Embryonic facial prominence (tissue), 1 donor: ENCODE data around the gene SRMS.
"Not testable (repeated sequence)": the region's sequence is repeated elsewhere in the genome, so short reads cannot be mapped to it uniquely, and the experiment has no call there.

ENCODE experiments used
- DNase-seq: peaks from one replicate; pipeline ENCODE4 v3.0.0-alpha.2; 2016; ENCODE audit errors: extremely low spot score

SRMS gene

DNA sequence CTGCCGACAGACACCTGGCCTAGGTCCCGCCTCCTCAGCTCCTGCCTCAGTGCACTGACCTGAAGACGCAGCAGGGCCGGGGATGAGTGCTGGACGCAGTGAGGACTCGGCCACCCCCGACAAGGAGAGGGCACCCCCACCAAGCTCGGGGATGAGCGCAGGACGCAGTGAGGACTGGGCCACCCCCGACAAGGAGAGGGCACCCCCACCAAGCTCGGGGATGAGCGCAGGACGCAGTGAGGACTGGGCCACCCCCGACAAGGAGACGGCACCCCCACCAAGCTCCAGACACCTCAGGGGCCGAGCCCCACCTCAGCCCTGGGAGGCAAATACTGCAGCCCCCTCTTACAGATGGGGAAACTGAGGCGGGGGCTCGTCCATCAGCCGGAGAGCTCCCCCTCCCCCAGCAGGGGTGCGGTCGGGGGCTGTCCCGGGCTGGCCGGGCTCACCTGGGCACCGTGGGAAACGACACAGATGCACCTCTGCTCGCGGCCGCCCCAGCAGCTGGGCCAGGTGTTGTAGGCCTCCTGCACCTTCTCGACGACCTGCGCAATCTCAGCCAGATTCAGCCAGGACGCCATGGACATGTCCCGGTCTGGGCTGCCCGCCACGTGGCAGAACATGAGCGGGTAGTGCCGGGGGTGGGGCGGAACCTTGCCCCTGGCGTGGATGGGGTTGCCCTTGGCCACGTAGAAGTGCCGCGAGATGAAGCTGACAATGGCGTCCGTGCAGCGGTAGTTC is 19.0 kb upstream of the SRMS start:
- DNase-seq, result no peak

DNA sequence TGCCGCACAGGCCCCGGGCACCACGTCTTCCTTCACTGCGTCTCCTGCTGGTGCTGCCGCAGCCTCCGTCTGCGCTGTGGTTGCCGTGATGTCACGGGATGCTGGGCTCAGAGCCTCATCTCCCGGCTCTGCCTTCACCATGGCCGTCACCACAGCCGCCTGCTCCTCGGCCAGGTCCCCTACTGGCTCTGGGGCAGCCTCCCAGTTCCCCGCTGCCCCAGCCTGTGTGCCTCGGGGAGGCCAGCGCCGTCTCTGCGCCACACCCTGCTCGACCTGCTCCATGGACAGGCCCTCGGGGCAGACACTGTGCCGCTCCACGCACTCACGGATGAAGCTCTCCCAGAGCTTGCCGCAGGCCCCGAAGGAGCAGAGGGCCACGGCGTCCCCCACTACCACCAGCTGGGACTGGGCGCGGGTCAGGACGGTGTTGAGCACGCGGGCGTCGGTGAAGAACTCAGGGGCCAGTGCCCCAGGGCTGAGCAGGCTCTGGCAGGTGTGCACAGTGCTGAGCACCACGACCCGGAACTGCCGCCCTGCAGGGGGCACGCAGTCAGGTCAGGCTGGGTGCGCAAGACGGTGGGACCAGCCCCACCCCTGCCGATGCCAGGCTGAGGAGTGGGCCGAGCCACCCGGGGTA is 18.3 kb upstream of the SRMS start:
- DNase-seq, result no peak

DNA sequence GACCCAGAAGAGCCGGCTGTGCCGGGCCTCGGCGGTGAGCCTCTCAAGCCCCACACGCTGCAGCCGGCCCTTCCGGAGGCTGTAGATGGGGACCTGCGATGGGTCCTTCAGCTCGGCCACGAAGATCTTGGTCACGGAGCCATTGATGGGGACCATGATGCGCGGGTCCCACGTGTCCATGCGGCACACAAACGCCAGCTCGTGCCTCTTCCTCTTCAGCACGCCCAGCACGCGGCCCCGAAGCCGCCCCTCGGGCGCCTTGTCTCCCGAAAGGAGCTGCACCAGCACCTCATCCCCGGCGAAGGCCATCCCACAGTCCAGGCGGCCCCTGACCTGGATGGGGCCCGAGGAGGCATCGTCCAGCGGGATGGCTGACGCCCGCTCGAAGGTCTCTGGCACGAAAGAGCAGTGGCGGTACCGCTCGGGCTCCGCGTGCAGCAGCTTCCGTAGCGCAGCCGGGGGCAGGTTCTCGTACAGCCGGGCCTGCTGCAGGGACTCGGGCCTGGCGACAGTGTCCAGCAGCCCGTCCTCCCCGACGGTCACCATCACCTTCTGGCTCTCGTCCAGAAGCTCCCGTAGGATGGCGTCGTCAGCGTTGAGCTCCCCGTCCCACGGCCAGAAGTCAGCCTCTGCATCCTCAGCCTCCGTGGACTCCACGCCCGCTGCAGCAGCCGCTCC is 17.6 kb upstream of the SRMS start:
- DNase-seq, result no peak

DNA sequence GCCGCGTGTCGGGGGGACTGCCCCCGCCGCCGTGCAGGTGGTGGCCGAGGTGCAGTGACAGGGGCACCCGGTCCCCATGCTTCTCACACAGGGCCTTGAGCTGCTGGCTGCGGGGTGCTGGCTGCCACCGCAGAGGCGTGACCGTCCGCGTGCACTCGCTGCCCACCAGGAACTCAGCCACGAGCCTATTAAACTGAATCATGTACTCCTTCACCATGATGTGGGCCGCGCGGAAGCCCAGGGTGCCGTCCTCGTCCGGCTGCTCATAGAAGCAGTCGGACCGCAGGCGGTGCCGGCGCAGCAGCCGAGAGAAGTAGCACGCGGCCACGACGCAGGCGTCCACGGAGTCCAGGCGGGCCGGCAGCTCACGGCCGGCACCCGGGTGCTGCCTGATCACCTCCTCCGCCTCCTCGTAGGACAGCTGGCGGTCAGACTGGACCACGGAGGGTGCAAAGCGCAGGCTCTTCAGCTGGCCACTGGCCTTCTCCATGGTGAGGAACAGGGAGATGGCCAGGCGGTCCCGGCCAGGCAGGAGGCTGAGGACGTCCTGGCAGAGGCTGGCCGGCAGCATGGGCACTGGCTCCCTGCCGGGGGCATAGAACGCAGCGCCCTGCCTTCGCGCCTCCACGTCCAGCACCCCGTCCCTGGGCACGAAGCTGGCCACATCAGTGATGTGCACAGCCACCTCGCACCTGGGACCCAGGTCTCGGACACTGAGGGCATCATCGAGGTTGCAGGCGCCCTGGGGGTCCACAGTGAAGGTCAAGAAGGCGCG is 16.7 kb upstream of the SRMS start:
- DNase-seq, result no peak

DNA sequence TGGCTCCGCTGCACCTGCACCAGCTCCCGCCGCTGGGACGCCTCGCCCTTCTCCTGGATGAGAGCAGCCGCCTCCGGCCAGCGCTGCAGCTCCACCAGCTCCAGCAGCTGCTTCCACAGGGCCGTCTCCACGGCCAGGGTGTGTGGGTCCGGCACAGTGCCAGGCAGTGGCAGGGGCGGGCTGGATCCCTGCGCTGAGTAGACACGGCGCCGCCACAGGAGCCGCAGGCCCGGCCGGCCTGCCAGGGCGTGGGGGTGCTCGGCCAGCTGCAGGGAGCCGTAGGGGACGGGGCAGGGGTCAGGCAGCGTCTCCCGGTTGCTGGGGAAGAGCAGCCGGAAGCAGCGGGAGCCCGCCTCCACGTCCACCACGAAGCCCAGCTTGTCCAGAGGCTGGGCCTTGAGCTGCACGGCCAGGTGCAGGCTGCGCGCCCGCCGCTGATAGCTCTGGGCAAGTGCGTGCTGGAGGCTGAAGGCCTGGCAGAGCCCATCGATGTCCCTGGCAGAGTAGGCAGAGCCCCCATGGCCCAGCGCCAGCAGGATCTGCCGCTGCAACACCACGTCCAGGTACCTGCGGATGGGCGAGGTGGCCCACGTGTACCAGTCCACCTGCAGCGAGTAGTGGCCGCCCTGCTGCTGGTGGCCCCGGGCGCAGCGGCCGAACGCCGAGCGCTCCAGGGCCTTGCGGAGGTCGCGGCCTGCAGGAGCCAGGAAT is 15.8 kb upstream of the SRMS start:
- DNase-seq, result no peak

DNA sequence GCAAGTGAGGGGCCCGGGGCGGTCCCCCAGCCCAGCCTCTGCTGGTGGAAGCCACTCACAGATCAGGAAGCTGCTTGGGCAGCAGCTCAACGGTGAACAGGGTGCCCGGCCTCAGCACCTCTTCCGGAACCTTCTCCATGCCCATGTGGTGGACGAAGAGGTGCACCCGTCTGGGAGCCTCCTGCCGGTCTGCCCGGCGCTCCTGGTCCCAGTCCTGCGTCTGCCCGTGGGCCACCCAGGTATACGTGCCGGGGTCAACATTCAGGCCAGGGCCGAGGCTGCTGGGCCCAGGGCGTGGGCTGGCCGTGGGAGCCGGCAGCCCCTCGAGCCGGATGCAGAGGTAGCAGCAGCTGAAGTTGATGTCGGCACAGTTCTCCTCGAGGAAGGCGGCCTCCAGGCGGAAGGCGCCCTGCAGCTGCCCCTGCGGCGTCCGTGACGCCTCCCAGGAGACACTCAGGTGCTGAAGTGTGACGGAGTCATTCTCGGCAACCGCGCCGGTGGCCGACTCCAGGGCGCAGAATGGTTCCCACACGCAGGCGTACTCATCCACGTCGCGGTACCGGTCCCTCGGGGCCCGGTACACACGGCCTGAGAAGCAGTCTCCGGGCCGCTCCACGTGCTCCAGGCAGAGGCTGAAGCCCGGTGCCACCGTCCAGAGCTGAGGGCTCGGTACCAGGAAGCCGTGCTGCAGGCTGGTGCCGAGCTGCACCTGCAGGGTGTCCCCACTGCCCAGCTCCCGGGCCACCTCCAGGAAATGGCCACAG is 15.1 kb upstream of the SRMS start:
- no peak for DNase-seq

DNA sequence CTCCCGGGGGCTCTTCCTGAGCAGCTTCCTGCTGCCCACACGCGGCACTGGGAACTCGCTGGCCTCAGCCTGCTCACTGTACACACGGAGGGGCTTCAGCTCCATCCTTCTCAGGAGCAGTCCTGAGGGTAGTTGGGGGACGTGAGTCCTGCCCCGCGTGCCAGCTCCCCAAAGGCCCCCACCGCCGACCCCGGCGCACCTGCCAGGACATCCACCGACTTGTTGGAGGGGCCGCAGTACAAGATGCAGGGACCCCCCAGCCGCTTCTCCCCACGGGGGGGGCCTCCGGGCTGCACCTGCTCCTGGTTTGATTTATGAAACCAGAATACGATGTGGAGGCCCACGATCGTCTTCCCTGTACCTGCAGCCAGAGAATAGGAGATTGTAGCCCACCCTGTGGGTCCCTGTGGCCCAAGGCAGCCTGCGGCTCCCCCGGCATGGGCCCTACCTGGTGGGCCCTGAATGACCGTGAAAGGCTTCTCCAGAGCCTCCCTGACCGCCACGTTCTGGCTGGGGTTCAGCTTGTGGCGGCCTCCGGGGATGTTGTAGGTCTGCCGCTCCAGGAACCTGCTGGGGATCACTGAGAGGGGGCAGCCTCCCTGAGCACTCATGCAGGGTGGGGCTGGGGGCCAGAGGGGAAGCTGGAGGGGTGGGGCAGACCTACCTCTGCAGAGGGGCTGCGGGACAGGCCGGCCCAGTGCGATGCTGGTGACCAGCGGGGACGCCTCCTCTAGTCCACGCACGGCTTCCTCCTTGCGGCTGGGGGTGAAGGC is 14.3 kb upstream of the SRMS start:
- DNase-seq, result no peak

DNA sequence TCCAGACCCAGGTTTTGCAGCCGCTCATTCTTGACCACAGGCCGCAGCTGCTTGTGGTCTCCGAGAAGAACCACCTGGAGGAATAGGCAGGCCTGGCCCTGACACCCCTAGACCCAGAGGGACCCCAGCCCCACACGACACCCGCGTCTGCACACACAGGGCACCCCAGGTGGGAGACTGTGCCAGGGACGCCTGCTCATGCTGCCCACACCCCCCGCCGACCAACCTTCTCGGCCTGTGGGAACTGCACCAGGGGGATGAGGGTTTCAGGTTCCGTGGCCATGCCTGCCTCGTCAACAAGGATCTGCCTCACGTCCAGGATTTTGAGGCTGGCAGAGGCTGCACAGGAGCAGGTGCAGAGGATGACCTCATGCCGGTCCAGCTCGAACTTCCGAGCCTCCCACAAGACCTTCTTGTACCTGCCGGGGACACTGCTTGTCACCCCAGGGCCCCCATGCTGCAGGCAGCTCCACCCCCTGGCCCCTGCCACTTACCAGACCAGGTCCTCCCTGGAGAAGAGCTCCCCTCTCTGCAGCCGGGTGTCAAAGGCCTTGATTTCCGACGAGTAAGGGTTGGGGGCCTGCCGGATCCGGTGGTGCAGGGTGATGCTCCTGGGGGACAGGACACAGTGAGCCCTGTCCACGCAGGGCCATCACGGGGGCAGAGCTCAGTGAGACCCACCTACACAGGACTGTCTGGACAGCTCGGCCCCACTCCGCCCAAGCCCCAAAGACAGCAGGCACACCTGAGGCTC is 13.5 kb upstream of the SRMS start:
- DNase-seq, result no peak

DNA sequence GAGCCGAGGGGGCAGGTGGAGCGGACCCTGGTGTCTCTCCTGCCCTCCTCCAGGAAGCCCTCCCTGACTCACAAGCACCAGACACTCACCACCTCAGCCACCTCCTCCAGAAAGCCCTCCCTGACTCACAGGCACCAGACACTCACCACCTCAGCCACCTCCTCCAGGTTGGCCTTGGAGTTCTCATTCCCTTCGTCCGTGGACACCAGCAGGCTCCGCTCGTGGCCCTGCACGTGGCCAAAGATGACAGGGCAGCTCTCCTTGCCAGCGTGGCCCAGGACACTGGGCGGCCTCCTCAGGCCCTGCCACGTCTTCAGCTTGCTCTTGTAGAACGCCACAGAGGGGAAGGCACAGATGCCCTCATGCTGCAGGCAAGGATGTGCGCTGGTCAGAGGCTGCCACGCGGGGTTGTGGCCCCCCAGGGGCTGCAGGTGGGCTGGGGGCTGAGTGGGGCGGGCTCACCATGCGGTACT is 12.8 kb upstream of the SRMS start:
- no peak for DNase-seq

DNA sequence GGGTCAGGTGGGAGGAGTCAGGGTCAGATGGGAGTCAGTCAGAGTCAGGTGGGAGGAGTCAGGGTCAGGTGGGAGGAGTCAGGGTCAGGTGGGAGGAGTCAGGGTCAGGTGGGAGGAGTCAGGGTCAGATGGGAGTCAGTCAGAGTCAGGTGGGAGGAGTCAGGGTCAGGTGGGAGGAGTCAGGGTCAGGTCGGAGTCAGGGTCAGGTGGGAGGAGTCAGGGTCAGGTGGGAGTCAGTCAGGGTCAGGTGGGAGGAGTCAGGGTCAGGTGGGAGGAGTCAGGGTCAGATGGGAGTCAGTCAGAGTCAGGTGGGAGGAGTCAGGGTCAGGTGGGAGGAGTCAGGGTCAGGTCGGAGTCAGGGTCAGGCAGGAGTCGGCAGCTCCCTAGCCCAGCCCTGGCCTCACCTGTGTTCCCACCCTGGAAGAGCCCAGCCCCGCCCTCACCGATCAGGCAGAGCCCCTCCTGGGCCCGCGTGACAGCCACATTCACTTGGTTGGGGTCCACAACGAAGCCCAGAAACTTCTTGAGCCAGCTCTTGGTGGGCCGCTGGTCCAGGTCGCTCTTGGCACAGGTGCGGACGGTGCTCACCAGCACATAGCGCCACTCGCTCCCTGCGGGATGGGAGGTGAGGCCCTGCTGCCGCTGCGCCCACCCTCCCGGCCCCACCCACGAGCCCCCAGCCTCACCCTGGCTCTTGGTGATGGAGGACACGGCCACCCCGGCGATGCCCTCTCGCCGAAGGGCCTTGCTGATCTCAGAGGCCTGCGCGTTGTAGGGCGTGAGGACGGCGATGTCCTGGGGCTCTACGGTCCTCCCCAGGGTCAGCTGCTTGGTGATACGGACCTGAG is 12.2 kb upstream of the SRMS start:
- DNase-seq, result not testable (repeated sequence)

DNA sequence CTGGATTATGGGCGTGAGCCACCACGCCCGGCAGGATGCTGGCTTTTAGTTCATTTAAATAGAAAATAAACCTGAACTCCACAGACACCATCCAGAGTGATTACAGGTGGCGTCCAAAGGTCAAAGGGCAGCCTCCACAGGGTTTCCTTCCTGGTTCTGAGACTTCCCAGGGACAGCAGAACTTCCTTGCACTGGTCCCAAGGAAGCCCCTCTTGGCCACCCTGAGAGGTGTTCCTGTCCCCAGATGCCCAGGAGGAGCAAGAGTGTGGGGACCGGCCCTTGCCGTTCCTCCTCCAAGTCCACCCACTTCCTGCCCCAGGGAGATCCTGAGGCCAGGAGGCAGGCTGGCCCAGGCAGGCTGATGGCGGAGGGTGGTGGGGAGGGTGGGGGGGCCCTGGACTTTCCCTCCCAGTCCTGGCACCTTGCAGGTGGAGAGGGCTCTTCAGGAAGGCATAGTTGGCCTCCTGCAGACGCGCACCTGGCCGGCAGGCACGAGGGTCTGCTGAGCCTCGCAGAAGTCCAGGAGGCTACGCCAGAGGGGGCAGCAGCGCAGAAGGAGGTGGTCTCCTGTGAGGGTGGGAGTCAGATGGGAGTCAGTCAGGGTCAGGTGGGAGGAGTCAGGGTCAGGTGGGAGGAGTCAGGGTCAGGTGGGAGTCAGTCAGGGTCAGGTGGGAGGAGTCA is 11.4 kb upstream of the SRMS start:
- no peak for DNase-seq

DNA sequence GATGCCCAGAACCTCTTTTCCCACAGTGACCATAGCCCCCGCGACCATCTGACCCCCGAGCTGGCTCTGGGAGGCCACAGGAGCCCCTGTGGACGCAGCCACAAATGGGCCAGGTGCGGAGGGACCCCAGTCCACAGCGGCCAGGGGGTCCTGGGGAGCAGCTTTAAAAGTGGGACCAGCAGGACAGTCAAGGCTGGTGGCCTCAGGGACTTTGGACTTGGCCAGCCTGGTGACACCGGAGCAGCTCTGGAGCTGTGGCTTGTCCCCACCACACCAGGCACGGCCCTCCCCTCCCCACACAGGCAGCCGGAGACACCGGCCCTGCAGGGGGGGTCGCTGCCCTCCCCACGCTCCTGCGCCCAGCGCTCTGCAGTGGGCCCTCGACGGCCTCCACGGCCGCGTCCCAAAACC is 9.9 kb upstream of the SRMS start:
- no peak for DNase-seq

DNA sequence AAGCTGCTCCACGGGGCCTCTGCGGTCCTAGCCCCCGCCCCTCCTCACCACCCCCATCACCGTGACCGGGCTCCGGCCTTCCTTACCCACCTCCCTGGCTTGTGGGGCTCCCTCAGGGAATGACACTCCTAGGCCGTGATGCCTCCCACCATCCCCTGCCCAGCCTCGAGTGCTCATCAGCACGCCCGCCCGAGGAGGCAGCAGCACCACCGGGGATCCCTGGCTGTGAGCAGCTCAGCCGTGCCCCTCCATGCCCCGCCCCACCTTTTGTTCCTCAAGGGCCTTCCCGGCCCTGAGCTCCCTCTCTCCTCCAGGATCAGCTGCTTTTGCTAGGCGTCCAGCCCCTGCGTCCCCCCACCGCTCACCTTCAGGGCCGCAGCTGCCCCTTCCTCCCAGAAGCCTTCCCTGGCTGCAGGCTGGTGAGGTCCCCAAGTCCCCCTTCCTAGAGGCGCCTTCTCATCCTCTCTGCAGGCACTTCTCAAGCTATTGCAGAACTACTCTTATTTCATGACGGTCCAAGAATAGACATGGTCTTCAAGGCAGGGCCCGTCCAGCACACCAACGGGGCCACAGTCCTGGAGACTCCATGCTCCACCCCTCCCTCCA is 9.4 kb upstream of the SRMS start:
- no peak for DNase-seq

DNA sequence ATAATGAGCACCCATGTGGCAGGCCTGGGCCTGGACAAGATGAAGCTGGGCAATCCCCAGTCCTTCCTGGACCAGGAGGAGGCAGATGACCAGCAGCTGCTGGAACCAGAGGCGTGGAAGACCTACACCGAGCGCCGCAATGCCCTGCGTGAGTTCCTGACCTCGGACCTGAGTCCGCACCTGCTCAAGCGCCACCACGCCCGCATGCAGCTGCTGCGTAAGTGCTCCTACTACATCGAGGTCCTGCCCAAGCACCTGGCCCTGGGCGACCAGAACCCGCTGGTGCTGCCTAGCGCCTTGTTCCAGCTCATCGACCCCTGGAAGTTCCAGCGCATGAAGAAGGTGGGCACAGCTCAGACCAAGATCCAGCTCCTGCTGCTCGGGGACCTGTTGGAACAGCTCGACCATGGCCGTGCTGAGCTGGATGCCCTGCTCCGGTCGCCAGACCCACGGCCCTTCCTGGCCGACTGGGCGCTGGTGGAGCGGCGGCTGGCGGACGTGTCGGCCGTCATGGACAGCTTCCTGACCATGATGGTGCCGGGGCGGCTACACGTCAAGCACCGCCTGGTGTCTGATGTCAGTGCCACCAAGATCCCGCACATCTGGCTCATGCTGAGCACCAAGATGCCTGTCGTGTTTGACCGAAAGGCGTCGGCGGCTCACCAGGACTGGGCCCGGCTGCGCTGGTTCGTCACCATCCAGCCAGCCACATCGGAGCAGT is 8.3 kb upstream of the SRMS start:
- DNase-seq, result no peak

DNA sequence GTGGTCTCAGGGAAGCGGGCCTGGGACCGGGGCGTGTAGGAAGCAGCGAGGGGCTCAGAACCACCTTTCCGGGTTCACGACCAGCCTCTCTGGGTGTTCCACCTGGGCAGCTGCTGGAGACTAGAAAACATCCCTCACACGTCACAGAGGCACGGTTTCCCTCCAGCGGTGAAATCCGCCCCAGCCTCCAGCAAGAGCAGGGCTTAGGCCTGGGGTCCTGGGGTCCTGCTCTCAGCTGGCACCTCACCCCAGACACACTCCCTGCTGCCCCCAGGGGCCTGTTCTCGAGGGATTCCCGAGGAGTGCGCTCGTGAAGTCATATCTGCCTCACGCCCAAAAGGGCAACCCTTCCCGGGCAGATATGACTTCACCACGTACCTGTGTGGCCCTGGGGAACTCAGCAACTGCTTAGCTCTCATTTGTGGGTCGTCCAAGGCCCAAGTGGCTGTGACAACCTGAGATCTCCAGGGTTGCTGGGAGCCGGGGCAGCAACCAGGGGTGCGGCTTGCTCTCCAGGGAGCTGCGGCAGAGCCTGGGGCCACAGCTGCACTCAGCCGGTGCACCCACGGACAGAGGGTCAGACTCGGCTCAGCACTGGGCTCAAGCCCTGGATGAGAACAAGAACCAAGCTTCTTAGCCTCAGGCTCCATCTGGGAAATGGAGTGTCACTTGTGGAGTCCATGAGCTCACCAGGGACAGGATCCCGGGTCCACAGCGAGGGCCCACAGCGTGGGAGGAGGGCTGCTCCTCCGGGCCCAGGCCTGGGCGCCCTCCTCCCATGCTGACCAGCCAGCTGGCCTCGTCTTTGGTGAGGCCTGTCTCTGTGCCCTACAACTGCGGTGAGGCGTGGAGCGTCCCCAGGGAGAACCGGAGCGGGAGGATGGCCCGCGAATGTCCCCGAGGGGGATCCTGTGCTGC is 7.1 kb upstream of the SRMS start:
- no peak for DNase-seq

DNA sequence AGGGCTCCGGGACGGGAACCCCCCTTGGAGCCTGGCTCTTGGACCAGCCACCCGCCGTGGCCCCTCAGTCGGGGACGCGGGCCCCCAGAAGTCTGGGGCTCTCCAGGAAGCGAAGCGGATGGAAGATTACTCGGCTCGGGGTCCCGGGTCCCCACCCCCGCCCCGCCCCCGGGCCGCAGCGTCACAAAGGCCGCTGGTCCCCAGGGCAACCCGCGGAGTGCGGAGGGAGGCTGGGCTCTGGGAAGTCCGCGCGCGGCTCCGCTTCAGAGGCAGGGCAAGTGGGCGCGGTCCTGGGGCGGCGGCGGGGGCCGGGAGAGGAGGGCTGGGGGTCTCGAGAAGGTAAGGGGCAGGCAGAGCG is 6.4 kb upstream of the SRMS start, which contains the start of gene FNDC11:
FNDC11 (plus strand) TSS at position 227 of the 358 bp plus-strand sequence. CDS start 1,505 bp downstream, outside the sequence.
- no peak for DNase-seq
